ENCODE data around the gene CAMK2A. TPM values are rescaled to one million over a fixed set of nuclear protein-coding genes. Genes with fewer than 3 reads are reported as not detected.
"Not testable (repeated sequence)": the region's sequence is repeated elsewhere in the genome, so short reads cannot be mapped to it uniquely, and the experiment has no call there.

Gene CAMK2A
- total RNA-seq, 2 donors from 2014 or later = not detected

DNA sequence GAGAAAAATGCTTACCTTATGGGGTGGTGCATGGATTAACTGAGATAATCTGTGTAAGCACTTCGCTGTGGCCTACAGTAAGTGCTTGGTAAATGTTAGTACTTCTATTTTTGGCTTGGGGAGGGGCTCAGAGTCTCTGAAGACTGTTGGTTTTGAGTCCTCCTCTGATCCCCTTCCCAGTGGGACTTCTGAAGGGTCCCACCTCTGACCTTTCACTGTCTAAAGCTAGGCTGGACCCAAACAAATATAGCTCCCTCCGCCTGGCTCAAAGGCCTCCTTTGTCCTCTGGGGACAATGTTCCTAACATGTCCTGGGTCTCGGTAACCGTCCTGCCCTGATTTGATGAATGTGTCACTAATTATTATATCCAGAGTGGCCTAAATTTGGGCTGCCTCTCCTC is 34.8 kb downstream of the CAMK2A start:
- no peaks in the 10 kb centered on the region for H3K9me3 Mint-ChIP-seq
- DNase-seq (ENCODE audit: low spot score in 2 of 2) = no peak

DNA sequence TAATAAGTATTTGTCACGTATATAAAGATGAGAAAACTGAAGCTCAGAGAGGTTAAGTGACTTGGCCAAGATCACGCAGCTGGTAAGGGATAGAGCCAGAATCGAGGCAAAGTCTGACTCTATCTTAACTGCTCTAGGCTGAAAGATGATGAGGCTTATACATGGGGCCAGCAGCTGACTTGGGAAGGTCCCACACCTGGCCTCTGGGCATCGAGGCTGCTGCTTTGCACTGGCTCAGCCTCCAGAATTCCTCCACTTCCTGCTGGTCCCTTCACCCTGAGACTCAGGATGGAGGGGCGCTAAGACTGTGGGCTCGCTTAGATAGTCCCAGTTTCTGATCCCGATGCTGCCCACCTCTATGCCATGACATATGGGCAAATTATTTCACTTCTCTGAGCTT is 35.2 kb downstream of the CAMK2A start:
- H3K27ac Mint-ChIP-seq = peak overlapping the region in 1 of 2 donors; percentile 38
- no peaks in the 10 kb centered on the region for H3K36me3 Mint-ChIP-seq
- no peaks in the 10 kb centered on the region for H3K9me3 Mint-ChIP-seq
- DNase-seq (ENCODE audit: low spot score in 2 of 2) = no peak
- ATAC-seq = no peak

More for the DNA sequence above, 34.8 kb downstream of the CAMK2A start:
- Mint-ChIP-seq H3K27ac (no peak overlapping the region), H3K36me3 (no peaks in the 10 kb centered on the region)
- no peak for ATAC-seq

DNA sequence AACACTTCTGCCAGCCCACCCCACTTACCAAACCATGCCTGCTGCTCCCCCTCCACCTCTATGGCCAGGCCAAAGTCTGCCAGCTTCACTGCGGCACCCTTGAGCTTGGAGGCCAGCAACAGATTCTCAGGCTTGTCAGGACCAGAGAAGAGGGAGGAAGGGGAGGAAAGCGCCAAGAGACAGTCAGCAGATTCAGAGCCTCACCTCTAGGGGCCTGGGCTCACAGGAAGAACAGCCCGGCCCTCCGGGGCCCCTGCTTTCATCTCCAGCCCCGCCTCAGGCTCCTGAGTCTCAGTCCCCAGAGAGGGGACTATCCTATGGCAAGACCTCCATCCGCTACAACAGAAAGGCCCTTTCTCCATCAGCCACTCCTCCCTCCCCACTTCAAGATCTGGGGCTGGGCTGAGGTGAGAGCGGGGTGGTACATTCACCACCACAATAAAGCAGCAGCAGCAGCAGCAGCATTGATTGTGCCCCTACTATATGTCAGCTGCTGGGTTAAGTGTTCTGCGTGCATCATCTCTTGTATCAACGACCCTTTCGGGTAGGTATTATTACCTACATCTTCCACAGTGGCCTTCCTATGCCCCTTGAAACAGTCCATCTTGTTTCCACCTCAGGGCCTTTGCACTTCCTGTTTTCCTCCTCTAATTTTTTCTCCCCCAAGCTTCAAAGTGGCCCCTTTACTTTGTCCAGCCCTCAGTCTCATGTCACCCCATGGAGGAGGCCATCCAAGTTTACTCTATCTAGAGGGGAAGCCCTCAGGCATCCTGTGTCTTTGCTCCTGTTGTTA is 36.0 kb downstream of the CAMK2A start:
- Mint-ChIP-seq H3K36me3 (no peaks in the 10 kb centered on the region), H3K9me3 (no peaks in the 10 kb centered on the region), H3K27ac (peak overlapping the region in 1 of 2 donors; percentile 38)
- DNase-seq (ENCODE audit: low spot score in 2 of 2) (no peak), ATAC-seq (no peak)

DNA sequence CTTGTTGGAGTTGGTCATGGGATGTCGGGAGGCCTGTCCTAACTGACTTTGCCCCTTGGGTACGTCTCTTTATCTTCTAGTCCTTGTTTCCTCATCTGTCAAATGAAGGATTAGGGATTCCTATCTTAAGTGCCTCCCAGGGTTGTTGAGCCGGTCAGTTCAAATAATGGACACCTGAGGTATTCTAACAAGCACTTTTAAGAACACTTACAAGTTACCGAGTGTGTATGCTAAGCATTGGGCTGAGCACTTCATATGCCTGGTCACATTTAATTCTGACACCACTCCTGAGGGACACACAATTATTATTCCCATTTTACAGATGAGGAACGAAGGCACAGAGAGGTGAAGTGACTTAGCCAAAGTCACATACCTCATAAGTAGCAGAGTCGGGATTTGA is 37.1 kb downstream of the CAMK2A start:
- Mint-ChIP-seq H3K27ac (no peak overlapping the region), H3K36me3 (no peaks in the 10 kb centered on the region)
- ATAC-seq = no peak

DNA sequence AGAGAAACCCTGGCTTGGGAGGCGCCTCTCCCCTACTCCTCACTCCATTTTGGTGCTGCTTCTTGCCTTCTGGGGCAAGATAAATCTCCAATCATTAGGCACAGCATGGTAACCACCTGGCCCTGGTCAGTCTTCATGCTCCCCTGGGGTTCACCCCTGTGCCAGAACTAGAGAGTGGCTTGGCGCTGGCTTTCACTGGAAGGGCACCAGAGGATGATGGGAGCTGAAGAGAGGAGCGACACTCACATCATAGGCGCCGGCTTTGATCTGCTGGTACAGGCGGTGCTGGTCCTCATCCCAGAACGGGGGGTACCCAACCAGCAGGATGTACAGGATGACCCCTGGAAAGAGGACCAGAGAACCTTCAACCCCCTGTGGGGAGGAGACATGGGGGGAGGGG is 38.1 kb downstream of the CAMK2A start:
- ATAC-seq (no peak), DNase-seq (ENCODE audit: low spot score in 2 of 2) (no peak)
- H3K27ac Mint-ChIP-seq = no peak overlapping the region
- no peaks in the 10 kb centered on the region for H3K36me3 Mint-ChIP-seq
- H3K9me3 Mint-ChIP-seq = no peaks in the 10 kb centered on the region

More for the DNA sequence above, 37.1 kb downstream of the CAMK2A start:
- DNase-seq (ENCODE audit: low spot score in 2 of 2) = no peak
- no peaks in the 10 kb centered on the region for H3K9me3 Mint-ChIP-seq

DNA sequence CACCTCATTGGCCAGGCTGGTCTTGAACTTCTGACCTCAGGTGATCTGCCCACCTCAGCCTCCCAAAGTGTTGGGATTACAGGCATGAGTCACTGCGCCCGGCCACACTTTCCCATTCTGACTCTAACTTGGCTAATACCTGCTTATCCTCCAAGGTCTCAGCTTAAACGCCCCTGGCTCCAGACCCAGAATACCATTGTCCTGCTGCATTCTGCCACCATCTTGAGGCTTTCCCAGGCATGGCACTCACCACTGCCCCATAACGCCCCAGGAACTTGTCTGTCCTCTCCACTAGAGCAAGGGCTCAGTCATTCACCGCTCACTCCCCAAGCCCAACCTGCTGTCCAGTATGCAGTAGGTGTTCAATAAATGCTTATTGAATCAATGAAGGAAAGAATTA is 39.8 kb downstream of the CAMK2A start:
- Mint-ChIP-seq H3K27ac (no peak overlapping the region), H3K9me3 (no peaks in the 10 kb centered on the region), H3K36me3 (no peaks in the 10 kb centered on the region)
- ATAC-seq = no peak
- no peak for DNase-seq (ENCODE audit: low spot score in 2 of 2)

DNA sequence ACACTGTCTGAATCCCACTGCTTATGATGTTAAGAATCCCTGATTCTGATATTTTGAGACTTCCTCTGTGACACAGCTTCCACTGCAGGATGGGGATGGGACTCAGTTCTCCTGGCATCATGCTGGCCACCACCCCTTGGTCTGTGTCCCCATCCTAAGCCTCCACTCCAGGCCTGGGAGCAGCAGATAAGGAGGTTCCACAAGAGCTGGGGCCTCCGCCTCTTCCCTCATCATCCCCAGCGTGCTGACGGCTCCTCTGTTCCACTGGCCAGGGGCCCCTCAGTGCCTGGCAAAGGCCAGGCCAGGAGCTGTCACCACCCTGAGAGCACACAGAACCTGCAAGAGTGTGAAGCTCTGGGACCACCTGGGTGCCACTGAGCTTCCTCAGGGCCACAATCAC is 40.6 kb downstream of the CAMK2A start:
- no peak for ATAC-seq

GRCh38 chr5:150248493-150248892 is 41.1 kb downstream of the CAMK2A start:
- not testable (repeated sequence) for H3K36me3 Mint-ChIP-seq; H3K9me3 Mint-ChIP-seq; ATAC-seq; H3K27ac Mint-ChIP-seq; DNase-seq (ENCODE audit: low spot score in 2 of 2)

More for the DNA sequence above, 40.6 kb downstream of the CAMK2A start:
- no peaks in the 10 kb centered on the region for H3K9me3 Mint-ChIP-seq
- no peak overlapping the region for H3K27ac Mint-ChIP-seq
- DNase-seq (ENCODE audit: low spot score in 2 of 2) = no peak
- no peaks in the 10 kb centered on the region for H3K36me3 Mint-ChIP-seq

DNA sequence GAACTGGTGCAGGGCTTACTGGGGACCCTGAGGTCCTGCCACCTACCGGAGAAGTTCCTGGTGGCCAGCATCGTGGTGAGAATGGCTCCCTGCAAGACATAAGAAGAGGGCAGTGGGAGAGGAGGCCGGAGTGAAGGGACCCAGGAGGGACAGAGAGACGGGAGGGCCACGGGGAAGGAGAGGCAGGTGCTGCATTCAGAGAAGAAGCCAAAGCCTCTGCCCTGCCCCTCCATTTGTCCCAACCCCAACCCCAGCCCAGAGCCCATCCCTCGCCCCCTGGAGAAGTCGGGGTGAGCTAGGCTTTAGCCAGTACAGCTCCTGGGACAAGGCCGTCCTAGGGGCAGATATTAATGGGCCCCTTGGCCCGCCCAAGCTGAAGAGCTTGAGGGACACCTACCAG is 41.8 kb downstream of the CAMK2A start:
- DNase-seq (ENCODE audit: low spot score in 2 of 2) = no peak
- Mint-ChIP-seq H3K9me3 (no peaks in the 10 kb centered on the region), H3K36me3 (no peaks in the 10 kb centered on the region), H3K27ac (no peak overlapping the region)
- ATAC-seq = no peak

DNA sequence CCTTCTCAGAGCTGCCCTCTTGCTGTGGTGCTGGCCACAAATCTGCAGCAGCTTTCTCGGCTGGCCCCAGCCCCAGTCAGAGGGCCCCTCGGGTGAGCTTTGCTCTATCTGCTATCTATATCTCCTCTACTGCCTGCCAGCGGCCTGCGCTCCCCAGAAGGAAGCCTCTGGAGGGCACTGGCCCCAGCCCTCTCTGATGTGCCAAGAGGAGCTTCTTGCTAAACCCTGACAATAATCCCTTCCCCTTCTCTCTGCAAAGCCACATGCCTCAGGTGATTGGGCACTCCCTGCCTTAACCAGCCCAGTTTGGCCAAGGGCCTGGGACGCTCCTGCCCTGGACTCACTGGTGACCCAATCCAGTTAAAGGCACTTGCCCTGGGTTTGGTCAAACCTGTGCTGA is 42.7 kb downstream of the CAMK2A start:
- ATAC-seq (no peak), DNase-seq (ENCODE audit: low spot score in 2 of 2) (no peak)
- no peaks in the 10 kb centered on the region for H3K9me3 Mint-ChIP-seq
- H3K27ac Mint-ChIP-seq = peak overlapping the region in 1 of 2 donors; percentile 88
- no peaks in the 10 kb centered on the region for H3K36me3 Mint-ChIP-seq

GRCh38 chr5:150246429-150246828 is 43.1 kb downstream of the CAMK2A start:
- DNase-seq (ENCODE audit: low spot score in 2 of 2) (no peak), ATAC-seq (no peak)
- Mint-ChIP-seq H3K9me3 (no peaks in the 10 kb centered on the region), H3K27ac (no peak overlapping the region), H3K36me3 (no peaks in the 10 kb centered on the region)

GRCh38 chr5:150245808-150246207 is 43.8 kb downstream of the CAMK2A start:
- ATAC-seq (no peak), DNase-seq (ENCODE audit: low spot score in 2 of 2) (no peak)
- no peaks in the 10 kb centered on the region for H3K9me3 Mint-ChIP-seq
- no peaks in the 10 kb centered on the region for H3K36me3 Mint-ChIP-seq
- H3K27ac Mint-ChIP-seq = no peak overlapping the region

DNA sequence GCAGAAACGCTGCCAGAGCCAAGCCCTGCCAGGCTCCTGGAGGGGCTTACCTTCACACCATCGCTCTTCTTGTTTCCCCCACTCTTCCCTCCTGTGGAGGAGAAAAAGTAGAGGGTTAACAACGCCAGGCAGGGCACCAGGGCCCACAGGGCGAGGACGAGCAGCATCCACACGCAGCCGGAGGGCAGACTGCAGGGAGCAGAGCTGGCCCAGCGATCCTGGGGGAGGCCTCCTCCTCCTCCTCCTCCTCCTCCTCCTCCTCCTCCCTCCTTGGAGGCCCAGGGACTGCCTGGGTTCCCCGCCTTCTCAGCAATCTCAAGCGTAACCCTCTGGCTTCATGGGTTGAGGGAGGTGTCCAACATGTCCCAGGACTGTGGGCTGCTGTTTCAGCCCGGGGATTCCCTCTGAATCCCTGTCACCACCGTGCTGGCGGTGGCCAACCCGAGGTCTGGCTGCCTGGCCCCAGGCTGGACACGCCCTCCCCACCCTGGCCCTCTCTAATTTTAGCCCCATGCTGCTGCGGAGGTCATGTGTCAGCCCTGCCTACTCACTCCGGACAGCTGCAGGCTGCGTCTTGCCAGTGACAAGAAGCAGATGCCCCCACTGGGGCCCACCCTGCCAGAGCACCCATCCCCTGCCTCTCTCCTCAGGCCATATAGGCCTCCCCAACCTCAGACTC is 44.3 kb downstream of the CAMK2A start:
- Mint-ChIP-seq H3K36me3 (no peaks in the 10 kb centered on the region), H3K9me3 (no peaks in the 10 kb centered on the region), H3K27ac (no peak overlapping the region)
- DNase-seq (ENCODE audit: low spot score in 2 of 2) (no peak), ATAC-seq (no peak)

DNA sequence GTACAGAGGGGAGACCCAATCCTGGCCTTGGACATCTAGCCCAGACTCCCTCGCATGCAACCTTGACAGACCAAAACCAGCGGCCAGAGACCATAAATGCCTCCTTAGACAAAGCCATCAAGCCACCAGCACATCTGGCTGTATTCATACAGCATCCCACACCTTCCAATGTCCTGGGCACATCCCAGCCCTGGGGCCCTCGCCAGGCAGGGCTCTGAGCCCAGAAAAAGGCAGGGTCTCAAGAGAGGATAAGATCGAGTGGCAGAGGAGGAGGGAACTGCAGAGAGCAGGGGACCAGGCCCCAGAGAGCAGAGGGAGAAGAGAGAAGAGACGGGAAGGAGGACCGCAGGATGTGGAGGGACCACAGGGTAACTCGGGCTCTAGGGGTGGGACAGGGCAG is 45.4 kb downstream of the CAMK2A start:
- ATAC-seq (no peak), DNase-seq (ENCODE audit: low spot score in 2 of 2) (no peak)
- no peaks in the 10 kb centered on the region for H3K9me3 Mint-ChIP-seq
- H3K36me3 Mint-ChIP-seq = no peaks in the 10 kb centered on the region
- no peak overlapping the region for H3K27ac Mint-ChIP-seq

DNA sequence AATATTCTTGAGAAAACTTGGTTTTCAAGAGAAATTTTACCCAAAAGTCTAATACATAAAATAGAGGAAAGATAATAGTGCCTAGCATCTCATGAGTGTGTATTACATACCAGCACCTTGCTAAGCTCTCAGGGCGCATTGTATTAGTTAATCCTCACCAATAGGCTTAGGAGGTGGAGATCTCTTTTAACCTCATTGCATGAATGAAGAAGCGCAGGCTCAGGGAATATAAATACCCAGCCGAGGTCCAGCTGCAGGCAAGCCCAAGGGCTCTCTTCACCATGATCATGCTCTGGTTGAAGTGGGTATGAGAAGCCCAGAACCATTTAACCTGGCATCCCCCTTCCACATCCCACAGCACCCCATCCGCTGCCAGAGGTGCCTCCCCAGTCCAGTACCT is 46.0 kb downstream of the CAMK2A start:
- Mint-ChIP-seq H3K9me3 (no peaks in the 10 kb centered on the region), H3K36me3 (no peaks in the 10 kb centered on the region), H3K27ac (no peak overlapping the region)
- ATAC-seq (no peak), DNase-seq (ENCODE audit: low spot score in 2 of 2) (no peak)

DNA sequence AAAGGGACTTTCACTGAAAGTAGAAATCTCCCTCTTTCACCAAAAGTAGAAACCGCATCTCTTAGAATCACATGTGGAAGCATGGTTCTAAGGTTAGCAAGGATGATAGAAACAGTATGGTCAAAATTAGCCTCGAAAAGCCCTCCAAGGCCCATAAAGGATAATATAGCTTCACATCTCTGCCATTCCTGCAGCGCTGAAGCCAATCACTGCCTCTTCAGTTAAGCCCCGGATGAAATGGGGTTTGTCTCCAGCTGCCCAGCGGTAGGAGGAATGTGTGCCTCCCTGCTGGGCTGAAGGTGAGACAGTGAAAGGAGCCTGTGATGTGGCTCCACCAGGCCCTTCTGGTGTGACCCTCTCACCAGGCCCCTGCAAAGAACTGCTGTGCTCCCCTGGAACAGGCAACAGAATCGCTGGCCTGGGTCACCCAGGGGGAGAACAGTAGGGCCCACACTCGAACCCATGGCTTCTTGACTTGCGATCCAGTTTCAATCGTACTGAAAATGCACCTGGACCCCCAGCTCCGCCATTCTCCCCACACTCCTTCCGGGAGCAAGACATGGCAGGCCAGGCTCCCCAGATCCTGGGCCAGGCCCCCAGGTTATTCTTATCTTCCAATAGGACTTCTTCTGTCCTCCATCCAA is 47.2 kb downstream of the CAMK2A start:
- ATAC-seq (no peak), DNase-seq (ENCODE audit: low spot score in 2 of 2) (no peak)
- no peak overlapping the region for H3K27ac Mint-ChIP-seq
- H3K36me3 Mint-ChIP-seq = no peaks in the 10 kb centered on the region
- H3K9me3 Mint-ChIP-seq = no peaks in the 10 kb centered on the region

DNA sequence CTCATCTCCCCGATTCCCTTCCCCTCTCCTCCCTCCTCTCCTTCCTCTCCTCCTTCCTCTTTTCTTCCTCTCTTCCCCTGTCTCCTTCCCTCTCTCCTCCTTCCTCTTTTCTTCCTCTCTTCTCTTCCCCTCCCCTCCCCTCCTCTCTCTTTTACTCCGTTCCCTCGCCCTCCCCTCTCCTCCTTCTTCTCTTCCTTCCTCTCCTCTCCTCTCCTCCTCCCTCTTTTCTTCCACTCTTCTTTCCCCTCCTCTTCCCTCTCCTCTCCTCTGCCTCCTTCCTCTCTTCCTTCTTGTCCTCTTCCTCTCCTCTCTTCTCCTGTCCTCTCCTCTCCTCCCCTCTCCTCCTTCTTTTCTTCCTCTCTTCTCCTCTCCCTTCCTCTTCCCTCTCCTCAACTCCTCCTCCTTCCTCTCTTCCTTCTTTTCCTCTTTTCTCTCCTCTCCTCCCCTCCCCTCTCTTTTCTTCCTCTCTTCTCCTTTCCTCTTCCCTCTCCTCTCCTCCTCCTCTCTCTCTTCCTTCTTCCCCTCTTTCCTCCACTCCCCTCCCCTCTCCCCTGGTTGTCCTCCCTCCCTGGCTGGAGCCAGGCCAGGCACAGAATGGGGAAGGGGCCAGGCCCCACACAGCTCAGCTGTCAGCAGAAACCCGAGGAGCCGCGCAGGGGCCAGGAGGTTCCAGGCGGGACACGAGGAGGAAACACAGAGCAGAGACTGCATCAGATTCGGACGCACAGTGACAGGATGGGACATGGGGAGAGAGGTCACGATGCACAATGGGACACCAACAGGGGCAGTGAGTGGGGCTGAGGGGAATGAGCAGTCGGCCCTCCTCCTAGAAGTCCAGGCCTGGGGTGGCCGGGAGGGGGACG is 48.0 kb downstream of the CAMK2A start:
- H3K27ac Mint-ChIP-seq = peak overlapping the region in 1 of 2 donors; percentile 18
- no peak for DNase-seq (ENCODE audit: low spot score in 2 of 2)
- ATAC-seq = no peak

More for the DNA sequence above, 48.0 kb downstream of the CAMK2A start:
- Mint-ChIP-seq H3K9me3 (no peaks in the 10 kb centered on the region), H3K36me3 (no peaks in the 10 kb centered on the region)
